H4 (cell line): ENCODE data around the gene NCAM2. TPM values are rescaled to one million over a fixed set of nuclear protein-coding genes. Genes with fewer than 3 reads are reported as not detected.
"Not testable (repeated sequence)": the region's sequence is repeated elsewhere in the genome, so short reads cannot be mapped to it uniquely, and the experiment has no call there.

ENCODE experiments used
- DNase-seq: peaks from one replicate; pipeline ENCODE4 v3.0.0-alpha.2; 2015; ENCODE audit warnings: low spot score
- total RNA-seq: library from RNA; depleted of rRNA; stranded (reverse); fragments of >200 nt; shearing (Covaris generic); gene quantifications from 2 replicates; pipeline ENCODE4 v1.2.3, GENCODE V29; 2014

The NCAM2 gene
- total RNA-seq, 1 experiment from 2014 or later: 9.8 TPM

DNA sequence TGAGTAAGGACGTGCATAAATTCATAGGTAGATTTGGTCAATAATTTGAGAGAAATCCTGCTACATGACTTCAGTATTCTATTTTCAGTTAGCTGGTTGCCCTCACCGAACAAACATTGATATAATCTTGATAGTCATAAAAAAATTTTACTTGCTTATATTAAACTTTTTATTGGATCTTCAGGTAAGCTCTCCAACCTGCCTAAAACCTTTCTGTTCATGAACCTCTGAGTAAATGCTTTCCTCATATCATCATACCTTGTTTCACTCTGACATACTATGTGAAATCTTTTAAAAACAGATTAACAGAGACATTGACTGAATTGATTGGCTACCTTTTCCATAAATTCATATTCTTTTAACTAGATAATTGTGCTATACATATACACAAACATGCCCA is 299.0 kb downstream of the NCAM2 start:
- DNase-seq: no peak

DNA sequence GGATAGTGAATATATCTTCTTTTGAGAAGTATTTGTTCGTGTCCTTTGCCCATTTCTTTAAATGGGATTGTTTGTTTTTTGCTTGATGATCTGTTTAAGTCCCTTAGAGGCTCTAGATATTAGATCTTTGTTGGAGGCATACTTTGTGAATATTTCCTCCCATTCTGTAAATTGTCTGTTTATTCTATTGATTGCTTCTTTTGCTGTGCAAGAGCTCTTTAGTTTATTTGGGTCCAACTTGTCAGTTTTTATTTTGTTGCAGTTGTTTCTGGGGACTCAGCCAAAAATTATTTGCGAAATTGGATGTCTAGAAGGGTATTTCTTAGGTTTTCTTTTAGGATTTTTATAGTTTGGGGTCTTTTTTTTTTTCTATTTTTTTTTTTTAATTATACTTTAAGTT is 302.8 kb downstream of the NCAM2 start:
- DNase-seq: no peak

- no peak for DNase-seq
These were observed 311.3 kb downstream of the NCAM2 start for GRCh38 chr21:21309510-21309909.

DNA sequence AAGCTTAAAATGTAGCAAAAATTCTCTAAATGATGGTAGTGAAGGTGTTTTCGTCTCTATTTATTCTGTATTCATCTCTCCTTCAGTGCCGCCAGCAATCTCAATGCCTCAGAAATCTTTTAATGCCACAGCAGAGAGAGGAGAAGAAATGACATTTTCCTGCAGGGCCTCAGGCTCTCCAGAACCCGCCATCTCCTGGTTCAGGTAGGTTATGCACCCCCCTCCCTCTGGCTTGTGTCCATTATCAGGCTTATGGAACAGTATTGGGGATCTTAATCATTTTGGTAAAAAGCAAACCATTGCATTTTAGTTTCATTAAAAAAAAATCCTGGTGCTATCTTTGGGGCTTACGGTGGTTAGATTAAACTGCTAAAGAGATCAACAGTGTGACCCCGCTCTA is 326.1 kb downstream of the NCAM2 start:
- no peak for DNase-seq

GRCh38 chr21:21332492-21332891 is 334.3 kb downstream of the NCAM2 start:
- no peak for DNase-seq

DNA sequence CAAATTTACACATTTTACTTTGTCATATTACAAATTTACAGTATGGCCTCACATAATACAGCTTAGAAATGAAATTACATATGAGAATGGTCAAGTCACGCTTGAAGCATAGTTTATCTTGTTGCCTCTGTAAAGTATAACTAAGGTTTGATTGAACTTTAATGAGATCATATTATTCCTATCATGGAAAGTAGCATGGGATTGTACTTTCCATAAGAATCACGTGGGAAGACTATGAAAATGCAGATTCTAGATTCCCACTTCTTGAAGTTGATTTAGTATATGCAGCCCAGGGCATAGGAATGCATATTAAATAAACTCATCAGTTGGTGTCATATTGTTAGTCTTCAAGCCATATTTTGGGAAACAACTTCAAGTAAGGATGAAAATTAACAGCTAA is 342.8 kb downstream of the NCAM2 start:
- no peak for DNase-seq

DNA sequence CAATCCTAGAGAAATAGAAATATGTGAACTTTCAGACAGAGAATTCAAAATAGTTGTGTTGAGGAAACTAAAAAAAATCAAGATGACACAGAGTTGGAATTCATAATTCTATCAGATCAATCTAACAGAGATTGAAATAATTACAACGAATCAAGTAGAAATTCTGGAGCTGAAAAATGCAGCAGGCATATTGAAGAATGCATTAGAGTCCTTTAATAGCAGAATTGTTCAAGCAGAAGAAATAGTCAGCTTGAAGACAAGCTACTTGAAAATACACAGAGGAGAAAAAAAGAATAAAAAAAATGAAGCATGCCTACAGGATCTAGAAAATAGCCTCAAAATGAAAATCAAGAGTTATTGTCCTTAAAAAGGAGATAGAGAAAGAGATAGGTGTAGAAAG is 347.1 kb downstream of the NCAM2 start:
- DNase-seq: no peak

- no peak for DNase-seq
These were observed 347.7 kb downstream of the NCAM2 start for GRCh38 chr21:21345872-21346271.

DNA sequence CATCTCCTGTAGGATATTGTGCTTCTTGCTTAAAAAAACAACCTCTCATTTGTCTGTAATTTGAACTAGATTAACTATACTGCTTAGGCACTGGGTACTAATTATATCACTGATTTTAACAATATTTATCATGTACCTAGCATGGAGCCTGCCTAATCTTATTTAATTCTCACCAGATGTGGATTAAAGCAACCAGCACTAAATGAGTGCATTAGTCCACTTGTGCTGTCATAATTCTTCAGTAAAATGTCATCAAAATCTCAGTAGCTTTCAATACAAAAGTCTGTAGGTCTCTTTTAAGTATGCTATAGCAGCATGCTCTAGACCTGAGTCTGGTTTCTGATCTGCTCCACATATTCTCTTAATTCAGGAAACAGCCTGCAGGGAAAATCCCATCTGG is 368.1 kb downstream of the NCAM2 start:
- DNase-seq: no peak

- DNase-seq: no peak
These were observed 369.4 kb downstream of the NCAM2 start for GRCh38 chr21:21367583-21367982.

DNA sequence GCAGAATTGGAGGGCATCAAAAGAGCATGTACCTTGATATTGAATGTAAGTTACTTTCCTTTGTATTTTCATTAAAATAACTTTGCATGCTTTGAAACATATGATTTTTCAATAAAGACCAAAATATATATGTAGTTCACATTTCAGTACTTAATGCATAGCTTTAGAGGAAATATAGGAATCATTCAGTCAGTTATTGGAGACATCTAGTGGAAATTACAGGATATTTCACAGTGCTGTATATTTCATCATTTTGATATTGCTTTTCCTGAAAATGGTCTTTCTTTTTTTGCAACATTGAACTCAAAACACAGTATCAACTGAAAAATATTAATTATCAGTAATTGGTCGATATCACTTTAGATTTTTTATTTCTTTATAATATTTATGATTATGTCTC is 375.8 kb downstream of the NCAM2 start:
- no peak for DNase-seq

GRCh38 chr21:21383126-21383525 is 384.9 kb downstream of the NCAM2 start:
- no peak for DNase-seq

DNA sequence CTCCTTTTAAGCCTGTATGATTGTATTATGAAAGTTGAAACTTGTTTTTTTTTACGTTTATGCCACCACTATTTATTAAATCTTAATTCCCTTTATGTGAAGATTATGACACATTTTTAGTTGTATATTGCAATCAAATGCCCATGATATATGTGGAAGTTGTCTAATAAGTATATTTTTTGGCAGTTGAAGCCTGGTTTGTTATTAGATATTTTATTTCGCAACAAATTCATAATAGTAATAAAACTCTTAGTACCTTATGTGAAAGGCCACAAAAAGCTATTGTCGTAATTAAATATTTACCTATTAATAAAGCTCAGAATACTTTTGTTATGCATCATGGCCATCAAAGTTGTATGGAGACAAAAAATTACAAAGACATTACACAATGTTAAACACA is 386.8 kb downstream of the NCAM2 start:
- DNase-seq: no peak

GRCh38 chr21:21385404-21385803 is 387.2 kb downstream of the NCAM2 start:
- no peak for DNase-seq

DNA sequence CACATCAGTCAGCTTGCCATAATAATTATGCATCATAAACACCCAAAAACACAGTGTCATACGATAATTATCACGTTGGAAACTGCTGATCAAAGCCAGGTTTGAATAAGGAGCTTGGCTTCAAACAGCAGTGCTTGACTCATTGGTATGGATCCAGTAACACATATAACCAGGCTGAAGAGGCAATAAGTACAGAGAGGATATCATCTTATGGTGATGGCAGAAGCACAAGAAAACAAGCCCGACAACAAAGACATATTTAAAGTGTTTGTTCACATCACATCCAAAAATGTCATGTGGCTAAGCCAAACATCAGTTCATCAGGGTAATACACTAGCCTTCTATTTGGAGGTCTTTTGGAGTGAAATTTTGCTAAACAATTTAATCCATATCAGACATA is 389.7 kb downstream of the NCAM2 start:
- no peak for DNase-seq

DNA sequence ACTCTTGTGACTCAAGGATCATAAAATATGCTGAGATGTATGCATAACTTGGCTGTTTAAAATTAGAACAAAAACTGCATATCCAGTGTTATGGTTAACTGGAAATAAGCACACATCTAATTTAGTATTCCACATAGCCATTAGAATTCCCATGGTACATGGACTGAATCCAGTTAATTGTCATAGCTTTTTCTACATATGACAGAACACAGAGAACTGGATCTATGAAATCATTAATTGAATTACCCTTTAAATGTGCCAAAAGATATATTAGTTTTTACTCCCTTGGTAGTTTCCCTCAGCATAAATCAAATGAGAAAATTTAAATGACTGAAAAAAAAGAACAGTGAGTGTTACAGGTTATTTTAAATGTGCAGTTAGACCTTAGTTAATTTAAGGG is 395.9 kb downstream of the NCAM2 start:
- DNase-seq: no peak

DNA sequence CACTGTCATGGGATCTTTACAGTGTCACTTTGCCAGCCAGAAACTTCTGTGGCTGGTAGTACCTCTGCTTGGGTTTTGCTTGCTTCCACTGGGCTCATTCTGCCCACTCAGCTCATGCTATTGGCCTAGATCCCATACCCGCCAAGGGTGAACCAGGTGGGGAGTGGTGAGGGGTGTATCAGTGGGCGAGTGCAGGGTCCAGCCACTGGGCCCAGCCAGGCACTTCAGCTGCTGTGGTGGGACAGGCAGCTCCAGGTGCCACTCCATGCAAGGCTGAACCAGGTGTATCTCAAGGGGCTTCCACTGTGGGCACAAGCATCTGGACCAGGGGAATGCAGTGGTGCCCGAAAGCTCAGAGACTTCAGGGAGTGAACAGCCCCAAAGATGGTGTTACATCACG is 398.2 kb downstream of the NCAM2 start:
- no peak for DNase-seq

DNA sequence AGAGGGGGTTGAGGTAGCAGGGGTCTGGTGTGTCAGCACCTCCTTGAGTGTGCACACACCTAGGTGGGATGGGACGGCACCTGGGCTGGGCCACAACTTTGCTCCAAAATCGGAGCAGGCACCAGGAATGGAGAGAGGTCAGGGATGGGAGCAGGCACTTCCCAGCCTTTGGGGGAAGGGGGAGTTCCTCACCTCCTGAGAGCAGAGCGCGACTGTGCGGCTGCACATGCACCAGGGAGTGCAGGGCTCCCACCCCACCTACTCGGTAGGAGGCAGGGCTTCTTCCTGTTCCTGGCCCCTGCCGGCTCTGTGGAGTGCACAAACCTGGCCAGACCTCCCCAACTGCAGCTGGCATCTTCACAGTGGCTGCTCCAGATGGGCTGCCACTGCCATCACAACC is 399.3 kb downstream of the NCAM2 start:
- no peak for DNase-seq

DNA sequence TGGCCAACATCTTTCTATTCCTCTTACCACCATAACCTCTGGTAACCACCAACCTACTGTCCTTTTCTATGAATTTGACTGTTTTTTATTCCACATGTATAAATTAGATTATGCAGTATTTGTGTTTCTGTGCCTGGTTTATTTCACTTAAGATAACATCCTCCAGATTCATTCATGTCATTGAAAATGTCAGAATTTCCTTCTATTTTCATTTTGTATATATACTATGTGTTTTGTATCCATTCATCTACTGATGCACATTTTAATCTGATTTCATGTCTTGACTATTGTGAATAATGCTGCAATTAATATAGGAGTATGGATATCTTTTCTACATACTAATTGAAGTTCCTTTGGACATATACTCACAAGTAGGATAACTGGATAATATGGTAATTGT is 403.2 kb downstream of the NCAM2 start:
- DNase-seq: no peak

GRCh38 chr21:21402187-21402586 is 404.0 kb downstream of the NCAM2 start:
- not testable (repeated sequence) for DNase-seq

- not testable (repeated sequence) for DNase-seq
These were observed 406.1 kb downstream of the NCAM2 start for GRCh38 chr21:21404261-21404660.

DNA sequence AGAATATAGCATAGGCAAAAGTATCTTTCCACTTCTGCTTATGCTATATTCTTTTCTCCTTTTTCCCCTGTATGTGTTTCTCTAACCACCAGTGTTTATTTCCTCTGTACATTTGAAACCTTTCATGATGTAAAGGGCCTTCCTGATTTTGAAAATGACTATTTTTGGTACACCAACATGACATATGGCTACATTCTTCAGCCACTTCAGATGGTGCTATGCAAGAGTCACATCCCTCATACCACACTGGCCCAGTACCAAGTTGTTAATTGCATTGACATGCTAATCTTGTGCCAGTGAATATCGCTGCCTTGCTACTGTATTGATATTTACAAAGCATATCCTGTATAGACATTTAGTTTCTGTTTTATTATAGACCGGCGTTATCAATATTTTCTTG is 408.7 kb downstream of the NCAM2 start:
- no peak for DNase-seq

- DNase-seq: no peak
These were observed 413.9 kb downstream of the NCAM2 start for GRCh38 chr21:21412096-21412495.

DNA sequence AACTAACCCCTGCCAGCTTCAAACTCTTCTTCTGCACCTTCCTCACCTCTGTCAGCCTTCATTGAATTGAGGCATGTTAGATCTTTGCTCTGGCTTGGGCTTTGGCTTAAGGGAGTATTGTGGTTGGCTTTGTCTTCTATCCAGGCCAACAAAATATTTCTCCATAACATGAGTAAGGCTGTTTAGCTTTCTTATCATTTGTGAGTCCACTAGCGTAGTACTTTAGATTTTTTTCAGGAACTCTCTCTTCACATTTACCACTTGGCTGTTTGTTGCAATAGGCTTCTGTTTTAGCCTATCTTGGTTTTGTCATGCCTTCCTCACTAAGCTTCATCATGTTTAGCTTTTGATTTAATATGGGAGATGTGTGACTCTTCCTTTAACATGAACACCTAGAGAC is 417.5 kb downstream of the NCAM2 start:
- DNase-seq: no peak

- DNase-seq: no peak
These were observed 436.7 kb downstream of the NCAM2 start for GRCh38 chr21:21434944-21435343.
